ENCODE results near the gene ADSS1.

DNA sequence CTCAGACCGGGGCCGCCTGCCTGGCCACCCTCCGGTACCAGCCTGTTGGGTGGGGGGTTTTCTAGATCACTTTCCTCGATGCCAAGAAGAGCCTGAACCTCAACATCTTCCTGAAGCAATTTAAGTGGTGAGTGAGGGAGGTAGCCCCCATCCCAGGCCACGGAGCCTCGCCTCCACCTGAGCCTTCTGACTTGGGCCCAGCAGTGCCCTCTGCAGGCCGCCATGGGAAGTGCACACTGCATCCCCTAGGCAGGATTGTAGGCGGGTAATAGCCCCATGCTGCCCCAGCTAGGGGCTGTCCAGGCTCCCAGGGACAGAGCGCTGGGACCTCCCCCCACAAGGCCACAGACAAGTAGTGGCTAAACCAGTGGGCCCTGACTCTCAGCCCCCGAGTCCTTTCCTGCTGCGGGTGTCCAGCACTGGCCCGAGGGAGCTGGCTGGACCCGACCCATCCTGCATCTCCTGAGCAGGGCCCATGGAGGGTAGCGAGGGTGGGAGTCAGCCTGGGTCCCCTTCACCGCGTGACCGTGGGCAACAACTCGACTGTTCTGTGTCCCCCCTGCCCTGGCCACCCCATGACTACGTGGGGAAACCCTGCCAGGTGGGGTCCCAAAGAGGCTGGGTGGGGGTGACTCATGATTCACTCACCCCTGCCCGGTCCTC is 15.3 kb upstream of the ADSS1 start:
- TF ChIP-seq, protein P1, sequence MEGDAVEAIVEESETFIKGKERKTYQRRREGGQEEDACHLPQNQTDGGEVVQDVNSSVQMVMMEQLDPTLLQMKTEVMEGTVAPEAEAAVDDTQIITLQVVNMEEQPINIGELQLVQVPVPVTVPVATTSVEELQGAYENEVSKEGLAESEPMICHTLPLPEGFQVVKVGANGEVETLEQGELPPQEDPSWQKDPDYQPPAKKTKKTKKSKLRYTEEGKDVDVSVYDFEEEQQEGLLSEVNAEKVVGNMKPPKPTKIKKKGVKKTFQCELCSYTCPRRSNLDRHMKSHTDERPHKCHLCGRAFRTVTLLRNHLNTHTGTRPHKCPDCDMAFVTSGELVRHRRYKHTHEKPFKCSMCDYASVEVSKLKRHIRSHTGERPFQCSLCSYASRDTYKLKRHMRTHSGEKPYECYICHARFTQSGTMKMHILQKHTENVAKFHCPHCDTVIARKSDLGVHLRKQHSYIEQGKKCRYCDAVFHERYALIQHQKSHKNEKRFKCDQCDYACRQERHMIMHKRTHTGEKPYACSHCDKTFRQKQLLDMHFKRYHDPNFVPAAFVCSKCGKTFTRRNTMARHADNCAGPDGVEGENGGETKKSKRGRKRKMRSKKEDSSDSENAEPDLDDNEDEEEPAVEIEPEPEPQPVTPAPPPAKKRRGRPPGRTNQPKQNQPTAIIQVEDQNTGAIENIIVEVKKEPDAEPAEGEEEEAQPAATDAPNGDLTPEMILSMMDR (IDR thresholded peaks at IDR 0.05; ENCODE audit: low read length) = peak; percentile 97
- no peak for TF ChIP-seq EZH2 (IDR thresholded peaks at IDR 0.05; ENCODE audit: borderline replicate concordance, low read length)
